Heart right ventricle (tissue), 16 donors: ENCODE measurements around the gene PDK4. TPM values are rescaled to one million over a fixed set of nuclear protein-coding genes. Genes with fewer than 3 reads are reported as not detected.

Source experiments
- ATAC-seq, 8 donors: fragments of 200-7000 bp; cut with Tn5 transposase; one replicate each; pipeline ENCODE4 v1.9.1; 2020; ENCODE audit warnings: mild to moderate bottlenecking in 8 of 8, moderate library complexity in 8 of 8, moderate number of reproducible peaks in 1 of 8
- DNase-seq, 2 donors: peaks; one replicate each; pipeline ENCODE4 v3.0.0-alpha.2; 2020
- H3K27ac ChIP-seq, 10 donors: fragments of 200-600 bp; sonication (generic) in 2 of 10; one replicate each; pipeline versions ENCODE4 v1.5.0 to v1.8.0; 2020 to 2022; ENCODE audit warnings: mild to moderate bottlenecking in 3 of 10
- H3K27me3 ChIP-seq, 7 donors: fragments of 200-600 bp; one replicate each; pipeline ENCODE4 v1.8.0; 2021 to 2022; ENCODE audit warnings: mild to moderate bottlenecking in 2 of 7
- H3K36me3 ChIP-seq, 9 donors: fragments of 200-600 bp; sonication (generic) in 1 of 9; one replicate each; pipeline versions ENCODE4 v1.5.0 to v1.8.0; 2020 to 2022; ENCODE audit warnings: mild to moderate bottlenecking in 2 of 9
- H3K4me1 ChIP-seq, 9 donors: fragments of 200-600 bp; sonication (generic) in 1 of 9; one replicate each; pipeline versions ENCODE4 v1.5.0 to v1.8.0; 2020 to 2022; ENCODE audit warnings: mild to moderate bottlenecking in 4 of 9
- H3K4me3 ChIP-seq, 10 donors: fragments of 200-600 bp; sonication (generic) in 2 of 10; one replicate each; pipeline versions ENCODE4 v1.5.0 to v1.8.0; 2020 to 2022; ENCODE audit warnings: mild to moderate bottlenecking in 7 of 10, moderate library complexity in 2 of 10
- H3K9me3 ChIP-seq, 11 donors: fragments of 200-600 bp in 10 of 11; sonication (generic) in 2 of 11; one replicate each; pipeline versions ENCODE4 v1.5.0 to v1.8.0; 2013 to 2022; ENCODE audit warnings: mild to moderate bottlenecking in 2 of 11, control low read depth in 1 of 11, moderate library complexity in 1 of 11
- WGBS, 2 donors: extraction: QIAGEN DNeasy Blood & Tissue Kit; methylation state at CpG; one replicate each; pipeline ENCODE4 v1.1.7; 2013; ENCODE audit warnings: inconsistent platforms in 1 of 2; 5-methylcytosine and 5-hydroxymethylcytosine counted together
- intact Hi-C, 10 donors: fragments of 100-400 bp; cut with DNase I; formaldehyde crosslinking; loops; one replicate each; pipeline versions ENCODE4 v1.11.1 to v1.14.2; 2022
- polyA plus RNA-seq, 2 donors: library from polyadenylated mRNA; stranded (reverse); fragments of 200-250 nt; gene quantifications; one replicate each; pipeline ENCODE4 v1.2.3, GENCODE V29; 2013
- total RNA-seq, 10 donors: library from RNA; stranded (reverse); fragmentation: NEBNext Ultra II Directional in 3 of 10; extraction: Animal tissue kit (Norgen Biotek cat#: 25700) in 3 of 10; gene quantifications; one replicate each; pipeline versions ENCODE4 v1.2.1 to v1.2.4, GENCODE V29; 2021 to 2023
- TF ChIP-seq, protein P1 (sequence below), 9 donors: fragments of 200-600 bp; sonication (generic) in 2 of 9; IDR thresholded peaks; one replicate each; pipeline versions ENCODE4 v1.5.0 to v1.8.0; 2021 to 2022; ENCODE audit warnings: antibody characterized with exemption in 9 of 9, mild to moderate bottlenecking in 5 of 9, moderate library complexity in 1 of 9
- donor health status: Arrhythmogenic right ventricular cardiomyopathy.
- donor health status: ischemic (EF 13 %, LVEDD 7.1; RV severe dilation, severe dysfunction).
- donor health status: healthy with polysubstance abuse.
- donor health status: DM: no; HTN: yes; CAD: no.
- donor health status: DM: no; HTN: no; CAD: no.
- donor health status: ischemic (EF 25% LVEDD 6.9; RV normal size, moderate dysfunction).
- donor health status: ischemic (EF 25% LVEDD 5.7; RV mildly dilated, moderate dysfunction).
- donor health status: healthy.
- donor health status: DM: yes; HTN: yes; CAD: no.
- donor health status: Ischemic cardiomyopathy.
- donor health status: ischemic (EF 35%, LVEDD 5.7; RV mildly dilated, moderate dysfunction).
- donor health status: nonischemic (EF 11% LVEDD 7.7; RV severe dilation, severe dysfunction).
- donor health status: DM: yes; HTN: yes; CAD: no.
- donor health status: PGD.
- donor health status: ischemic (EF 29% LVEDD 5.4; RV normal size, mild dysfunction).
- donor health status: nonischemic (EF 23%, LVEDD 6.1; RV moderate dilation, normal function).

PDK4 gene
- total and polyA plus RNA-seq, 12 donors, result 63.0 to 2,183 (median 269) TPM

- H3K27ac ChIP-seq, result peak overlapping the region in 9 of 10 donors; percentile 42 to 89 (median 72)
Observed at GRCh38 chr7:95545673-95546072, 50.6 kb downstream of the PDK4 start.

DNA sequence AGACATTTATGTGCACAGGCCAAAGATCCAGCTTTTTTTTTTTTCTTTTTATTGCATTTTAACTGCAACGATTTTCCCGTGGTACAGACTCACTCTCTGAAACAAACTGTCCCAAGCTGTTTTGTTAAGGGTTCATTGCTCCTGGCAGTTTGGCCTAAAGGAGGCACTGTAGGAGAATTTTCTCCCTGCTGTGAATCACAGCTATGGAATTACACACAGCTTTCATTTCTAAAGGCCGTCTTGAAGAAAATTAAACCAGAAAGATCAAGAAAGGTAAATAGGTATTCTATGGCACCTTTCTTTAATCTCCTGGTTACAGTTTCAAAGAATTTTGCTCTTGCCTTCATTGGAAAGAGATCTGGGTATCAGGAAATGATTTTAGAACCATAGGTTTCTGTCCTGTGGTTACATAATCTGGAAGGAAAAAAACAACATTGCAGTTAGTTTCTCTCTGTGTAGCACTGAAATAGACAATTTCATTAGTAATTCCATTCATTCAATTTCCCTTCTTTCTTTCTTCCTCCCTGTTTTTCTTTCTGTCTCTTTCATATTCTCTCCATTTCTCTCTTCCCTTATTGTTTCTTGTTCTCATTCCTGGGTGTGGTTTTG lies 51.2 kb downstream of the PDK4 start:
- peak overlapping the region in 8 of 10 donors; percentile 18 to 55 (median 45) for H3K4me3 ChIP-seq
- TF ChIP-seq, protein P1, sequence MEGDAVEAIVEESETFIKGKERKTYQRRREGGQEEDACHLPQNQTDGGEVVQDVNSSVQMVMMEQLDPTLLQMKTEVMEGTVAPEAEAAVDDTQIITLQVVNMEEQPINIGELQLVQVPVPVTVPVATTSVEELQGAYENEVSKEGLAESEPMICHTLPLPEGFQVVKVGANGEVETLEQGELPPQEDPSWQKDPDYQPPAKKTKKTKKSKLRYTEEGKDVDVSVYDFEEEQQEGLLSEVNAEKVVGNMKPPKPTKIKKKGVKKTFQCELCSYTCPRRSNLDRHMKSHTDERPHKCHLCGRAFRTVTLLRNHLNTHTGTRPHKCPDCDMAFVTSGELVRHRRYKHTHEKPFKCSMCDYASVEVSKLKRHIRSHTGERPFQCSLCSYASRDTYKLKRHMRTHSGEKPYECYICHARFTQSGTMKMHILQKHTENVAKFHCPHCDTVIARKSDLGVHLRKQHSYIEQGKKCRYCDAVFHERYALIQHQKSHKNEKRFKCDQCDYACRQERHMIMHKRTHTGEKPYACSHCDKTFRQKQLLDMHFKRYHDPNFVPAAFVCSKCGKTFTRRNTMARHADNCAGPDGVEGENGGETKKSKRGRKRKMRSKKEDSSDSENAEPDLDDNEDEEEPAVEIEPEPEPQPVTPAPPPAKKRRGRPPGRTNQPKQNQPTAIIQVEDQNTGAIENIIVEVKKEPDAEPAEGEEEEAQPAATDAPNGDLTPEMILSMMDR (IDR thresholded peaks at IDR 0.05), result peak; percentile 50 to 89 (median 78)
- WGBS, 2 donors, result 1 to 2% methylated on average over 3 of the region's 3 CpGs
- H3K36me3 ChIP-seq, result no peaks in the 10 kb centered on the region
- peaks cover 9 to 54% (median 42%) of the 10 kb centered on the region in 9 donors for H3K4me1 ChIP-seq
- intact Hi-C loops, result loop anchor here (1.0 to 10.0 kb wide), 10 partner anchors 37 to 140 kb away; partner anchors contain the start of genes PDK4 (in 2 of the 10) and ASB4 (in 1 of the 10)
- DNase-seq, result peak in 1 of 2 donors; percentile 69
- no peaks in the 10 kb centered on the region for H3K27me3 ChIP-seq
- H3K27ac ChIP-seq, result peak overlapping the region; percentile 42 to 89 (median 70)
- no peaks in the 10 kb centered on the region for H3K9me3 ChIP-seq
- peak; percentile 76 to 92 (median 84) for ATAC-seq

More at GRCh38 chr7:95545673-95546072, 50.6 kb downstream of the PDK4 start:
- intact Hi-C loops, result loop anchor here (1.0 to 10.0 kb wide), 10 partner anchors 37 to 139 kb away; partner anchors contain the start of genes PDK4 (in 2 of the 10) and ASB4 (in 1 of the 10)
- Histone ChIP-seq H3K27me3 (no peaks in the 10 kb centered on the region), H3K4me3 (peak overlapping the region in 8 of 10 donors; percentile 18 to 55 (median 45)), H3K9me3 (no peaks in the 10 kb centered on the region), H3K4me1 (peaks cover 9 to 60% (median 46%) of the 10 kb centered on the region in 9 donors), H3K36me3 (no peaks in the 10 kb centered on the region)
- ATAC-seq (no peak), DNase-seq (no peak)
- 80 to 81% methylated on average over 1 of the region's 1 CpG for WGBS, 2 donors
- TF ChIP-seq, protein P1 (IDR thresholded peaks at IDR 0.05), result no peak

GRCh38 chr7:95544171-95544570 lies 52.1 kb downstream of the PDK4 start:
- Histone ChIP-seq H3K27me3 (no peaks in the 10 kb centered on the region), H3K27ac (no peak overlapping the region), H3K4me1 (peaks cover 3 to 45% (median 34%) of the 10 kb centered on the region in 9 donors), H3K9me3 (no peaks in the 10 kb centered on the region), H3K36me3 (no peaks in the 10 kb centered on the region), H3K4me3 (no peak overlapping the region)
- intact Hi-C loops, result loop anchor here in 6 of 10 donors (2.0 to 10.0 kb wide), 4 partner anchors 59 to 143 kb away; partner anchors contain the start of gene ASB4 (in 1 of the 6)
- TF ChIP-seq, protein P1 (IDR thresholded peaks at IDR 0.05), result no peak
- ATAC-seq, result no peak
- WGBS, 2 donors, result 69 to 89% methylated on average over 1 of the region's 1 CpG
- DNase-seq, result no peak

DNA sequence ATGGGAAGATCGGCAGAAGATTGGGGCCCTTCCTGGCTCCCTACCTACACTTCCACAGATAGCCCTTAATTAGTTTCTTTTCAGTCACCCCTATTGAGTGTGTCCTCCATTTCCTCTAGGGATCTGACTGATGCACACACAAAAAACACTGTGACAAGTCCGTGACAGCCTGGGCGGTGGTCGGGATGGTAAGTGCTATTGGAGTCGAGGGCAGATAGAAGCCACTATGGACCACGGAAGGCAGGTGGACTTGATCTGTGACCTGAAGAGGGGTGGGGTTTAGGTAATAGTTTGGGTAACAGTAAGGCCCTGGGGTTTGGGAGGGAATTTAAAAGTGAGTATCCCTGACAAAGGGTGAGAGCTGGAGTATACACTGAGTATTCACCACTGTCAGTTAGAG lies 53.0 kb downstream of the PDK4 start:
- DNase-seq, result no peak
- no peaks in the 10 kb centered on the region for H3K27me3 ChIP-seq
- H3K27ac ChIP-seq, result no peak overlapping the region
- intact Hi-C loops, result loop anchor here in 4 of 10 donors (5.0 to 10.0 kb wide), 3 partner anchors 59 to 144 kb away; partner anchors contain the start of gene ASB4 (in 1 of the 4)
- no peaks in the 10 kb centered on the region for H3K36me3 ChIP-seq
- TF ChIP-seq, protein P1 (IDR thresholded peaks at IDR 0.05), result no peak
- 94 to 95% methylated on average over 6 of the region's 6 CpGs for WGBS, 2 donors
- peaks cover 3 to 36% (median 28%) of the 10 kb centered on the region in 9 donors for H3K4me1 ChIP-seq
- H3K4me3 ChIP-seq, result no peak overlapping the region
- ATAC-seq, result peak in 1 of 8 donors; percentile 31
- H3K9me3 ChIP-seq, result no peaks in the 10 kb centered on the region
